WERI-Rb-1 (cell line): ENCODE measurements around the gene HELLS.

ENCODE experiments used
- DNase-seq: peaks from one replicate; pipeline ENCODE4 v3.0.0-alpha.2; 2020
- H3K27ac ChIP-seq: fragments of 250-450 bp; sonication (Bioruptor Pico); 2 replicates; pipeline ENCODE4 v1.5.1; 2020; ENCODE audit warnings: mild to moderate bottlenecking, moderate library complexity
- H3K27me3 ChIP-seq: fragments of 250-450 bp; sonication (Bioruptor Pico); 2 replicates; pipeline ENCODE4 v1.5.1; 2021; ENCODE audit warnings: mild to moderate bottlenecking, low read depth, moderate library complexity; ENCODE audit not compliant: insufficient read depth, severe bottlenecking
- H3K36me3 ChIP-seq: fragments of 250-450 bp; sonication (Bioruptor Pico); 2 replicates; pipeline ENCODE4 v1.5.1; 2020; ENCODE audit warnings: mild to moderate bottlenecking, moderate library complexity
- H3K4me3 ChIP-seq: 2 replicates; pipeline ENCODE4 v1.5.1; 2011; ENCODE audit warnings: low read depth, mild to moderate bottlenecking, control low read depth, low read length
- H3K9me3 ChIP-seq: fragments of 250-450 bp; sonication (Bioruptor Pico); 2 replicates; pipeline ENCODE4 v1.5.1; 2021; ENCODE audit warnings: mild to moderate bottlenecking, moderate library complexity; ENCODE audit not compliant: severe bottlenecking
- CTCF ChIP-seq: IDR thresholded peaks from 2 replicates; pipeline ENCODE4 v1.5.1; 2011; ENCODE audit warnings: low read depth, mild to moderate bottlenecking, control low read depth, inconsistent platforms, low read length

HELLS gene

GRCh38 chr10:94641480-94641879 lies 95.9 kb downstream of the HELLS start:
- Histone ChIP-seq H3K4me3 (no peak overlapping the region), H3K27ac (no peak overlapping the region), H3K27me3 (no peaks in the 10 kb centered on the region), H3K9me3 (peaks cover 11% of the 10 kb centered on the region), H3K36me3 (no peaks in the 10 kb centered on the region)
- no peak for DNase-seq
- TF ChIP-seq CTCF, result no peak

- no peak for DNase-seq
- TF ChIP-seq CTCF, result no peak
- Histone ChIP-seq H3K27me3 (no peaks in the 10 kb centered on the region), H3K36me3 (no peaks in the 10 kb centered on the region), H3K9me3 (no peaks in the 10 kb centered on the region), H3K4me3 (no peak overlapping the region), H3K27ac (no peak overlapping the region)
These were observed 98.8 kb downstream of the HELLS start for GRCh38 chr10:94644352-94644751.

- Histone ChIP-seq H3K27me3 (no peaks in the 10 kb centered on the region), H3K9me3 (no peaks in the 10 kb centered on the region), H3K27ac (no peak overlapping the region), H3K36me3 (no peaks in the 10 kb centered on the region), H3K4me3 (no peak overlapping the region)
- no peak for TF ChIP-seq CTCF
- DNase-seq, result no peak
These were observed 99.7 kb downstream of the HELLS start for GRCh38 chr10:94645285-94645684.
